ENCODE results near the gene CS. TPM values are rescaled to one million over a fixed set of nuclear protein-coding genes. Genes with fewer than 3 reads are reported as not detected.
A peak's percentile ranks its signal among the peaks of the same experiment; 100 is the strongest.
"Not testable (repeated sequence)": the region's sequence is repeated elsewhere in the genome, so short reads cannot be mapped to it uniquely, and the experiment has no call there.

CS gene
- total RNA-seq, 1 donor from 2014 or later, result 137 TPM

GRCh38 chr12:56266693-56267442 is 33.3 kb downstream of the CS start, which contains the start of gene COQ10A:
TSS of gene COQ10A (plus strand) at chr12:56266942. CDS start at chr12:56267119, 177 bp downstream.
- Histone ChIP-seq H3K9ac (ENCODE audit: low read depth in 1 of 3, low read length in 3 of 3) (peak within 1 kb of the TSS; percentile 87 to 98 (median 93)), H3K36me3 (ENCODE audit: control insufficient read depth in 3 of 3, insufficient read depth in 3 of 3, low read length in 3 of 3) (peaks cover 17 to 28% (median 22%) of the 10 kb centered on the region in 3 donors), H3K27me3 (ENCODE audit: control insufficient read depth in 3 of 3, insufficient read depth in 3 of 3, low read length in 3 of 3) (no peaks in the 10 kb centered on the region), H3K4me1 (ENCODE audit: control insufficient read depth in 3 of 3, insufficient read depth in 3 of 3, low read length in 3 of 3) (peaks cover 40 to 55% (median 42%) of the 10 kb centered on the region in 3 donors), H3K4me3 (ENCODE audit: low read length in 3 of 3) (peak within 1 kb of the TSS; percentile 88 to 98 (median 93)), H3K27ac (ENCODE audit: low read depth, low read length) (peak within 1 kb of the TSS; percentile 98), H3K9me3 (ENCODE audit: control insufficient read depth in 3 of 3, low read length in 3 of 3) (no peaks in the 10 kb centered on the region)

- Histone ChIP-seq H3K9ac (ENCODE audit: low read depth in 1 of 3, low read length in 3 of 3) (peak overlapping the region; percentile 87 to 98 (median 93)), H3K4me1 (ENCODE audit: control insufficient read depth in 3 of 3, insufficient read depth in 3 of 3, low read length in 3 of 3) (peaks cover 37 to 55% (median 41%) of the 10 kb centered on the region in 3 donors), H3K4me3 (ENCODE audit: low read length in 3 of 3) (peak overlapping the region; percentile 88 to 98 (median 93)), H3K27ac (ENCODE audit: low read depth, low read length) (peak overlapping the region; percentile 98), H3K36me3 (ENCODE audit: control insufficient read depth in 3 of 3, insufficient read depth in 3 of 3, low read length in 3 of 3) (peaks cover 17 to 24% (median 17%) of the 10 kb centered on the region in 3 donors)
- not testable (repeated sequence) for H3K27me3 ChIP-seq (ENCODE audit: control insufficient read depth in 3 of 3, insufficient read depth in 3 of 3, low read length in 3 of 3); H3K9me3 ChIP-seq (ENCODE audit: control insufficient read depth in 3 of 3, low read length in 3 of 3)
Observed at GRCh38 chr12:56266068-56266692, 34.0 kb downstream of the CS start.

DNA sequence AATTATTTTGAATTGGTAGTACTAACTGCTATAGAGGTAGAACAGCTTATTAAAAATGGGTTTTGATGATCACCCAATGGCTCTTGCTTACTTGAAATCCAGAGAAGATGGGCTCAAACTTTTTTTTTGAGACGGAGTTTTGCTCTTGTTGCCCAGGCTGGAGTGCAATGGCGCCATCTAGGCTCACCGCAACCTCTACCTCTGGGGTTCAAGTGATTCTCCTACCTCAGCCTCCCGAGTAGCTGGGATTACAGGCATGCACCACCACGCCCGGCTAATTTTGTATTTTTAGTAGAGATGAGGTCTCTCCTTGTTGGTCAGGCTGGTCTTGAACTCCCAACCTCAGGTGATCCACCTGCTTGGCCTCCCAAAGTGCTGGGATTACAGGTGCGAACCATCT is 37.2 kb downstream of the CS start:
- not testable (repeated sequence) for H3K27ac ChIP-seq (ENCODE audit: low read depth, low read length); H3K36me3 ChIP-seq (ENCODE audit: control insufficient read depth in 3 of 3, insufficient read depth in 3 of 3, low read length in 3 of 3); H3K27me3 ChIP-seq (ENCODE audit: control insufficient read depth in 3 of 3, insufficient read depth in 3 of 3, low read length in 3 of 3); H3K9ac ChIP-seq (ENCODE audit: low read depth in 1 of 3, low read length in 3 of 3); H3K9me3 ChIP-seq (ENCODE audit: control insufficient read depth in 3 of 3, low read length in 3 of 3); H3K4me3 ChIP-seq (ENCODE audit: low read length in 3 of 3)
- peaks cover 26 to 41% (median 35%) of the 10 kb centered on the region in 3 donors for H3K4me1 ChIP-seq (ENCODE audit: control insufficient read depth in 3 of 3, insufficient read depth in 3 of 3, low read length in 3 of 3)

DNA sequence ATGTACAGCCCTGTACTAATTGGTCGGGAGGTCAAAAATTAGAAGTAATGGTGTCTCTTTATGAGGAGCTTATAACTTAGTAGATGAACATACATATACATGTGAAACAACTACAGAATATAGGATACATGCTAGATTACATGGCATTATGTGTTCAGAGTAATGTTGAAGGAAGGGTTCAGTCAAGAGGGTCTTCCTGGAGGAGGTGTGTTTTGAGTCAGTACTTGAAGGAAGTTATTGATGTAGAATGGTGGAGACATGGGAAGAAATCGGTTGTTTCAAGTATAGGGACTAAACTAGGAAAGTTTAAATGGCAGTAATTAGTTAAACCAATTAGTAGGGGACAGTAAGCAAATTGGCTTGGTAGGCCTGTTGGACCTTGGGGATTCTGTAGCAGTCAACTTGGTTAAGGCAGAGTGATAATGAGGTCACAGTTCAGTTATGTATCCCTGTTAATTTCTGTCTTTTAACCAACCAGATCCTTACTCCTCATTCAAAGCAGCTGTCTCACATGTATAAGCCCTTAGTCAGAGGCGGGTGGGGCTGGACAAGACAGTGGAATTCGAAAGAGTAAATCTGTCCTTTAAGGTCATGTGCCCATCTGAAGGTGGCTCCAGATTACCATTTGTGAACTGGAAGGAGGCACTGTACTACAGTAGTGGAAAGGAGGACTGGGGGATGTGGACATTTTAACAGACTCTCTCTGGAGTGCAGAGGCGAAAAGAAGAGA is 38.5 kb downstream of the CS start:
- Histone ChIP-seq H3K27me3 (ENCODE audit: control insufficient read depth in 3 of 3, insufficient read depth in 3 of 3, low read length in 3 of 3) (no peaks in the 10 kb centered on the region), H3K9ac (ENCODE audit: low read depth in 1 of 3, low read length in 3 of 3) (peak overlapping the region in 2 of 3 donors; percentile 8 to 14), H3K4me1 (ENCODE audit: control insufficient read depth in 3 of 3, insufficient read depth in 3 of 3, low read length in 3 of 3) (peaks cover 33 to 42% (median 38%) of the 10 kb centered on the region in 3 donors), H3K36me3 (ENCODE audit: control insufficient read depth in 3 of 3, insufficient read depth in 3 of 3, low read length in 3 of 3) (peaks cover 0 to 5% (median 2%) of the 10 kb centered on the region in 3 donors), H3K27ac (ENCODE audit: low read depth, low read length) (peak overlapping the region; percentile 85), H3K9me3 (ENCODE audit: control insufficient read depth in 3 of 3, low read length in 3 of 3) (no peaks in the 10 kb centered on the region), H3K4me3 (ENCODE audit: low read length in 3 of 3) (peak overlapping the region in 1 of 3 donors; percentile 13)

DNA sequence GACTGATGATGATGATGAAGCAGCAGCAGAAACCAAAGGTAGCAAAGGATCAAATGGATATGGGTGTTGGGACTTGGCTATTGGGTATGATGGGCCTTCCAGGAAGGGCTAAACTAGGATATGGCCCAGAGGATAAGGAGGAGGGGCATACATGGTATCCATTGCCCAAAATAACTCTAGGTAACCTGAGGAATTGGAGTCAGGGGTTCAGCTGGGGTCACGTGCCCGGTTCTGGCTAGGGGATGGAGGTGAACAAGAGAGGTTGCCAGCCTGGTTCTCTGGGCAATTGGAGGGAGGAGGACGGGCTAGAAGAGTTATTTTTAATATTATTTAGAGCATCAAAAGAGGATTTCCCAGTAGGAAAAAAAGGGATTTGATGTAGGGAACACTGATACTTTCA is 39.2 kb downstream of the CS start:
- Histone ChIP-seq H3K9ac (ENCODE audit: low read depth in 1 of 3, low read length in 3 of 3) (peak overlapping the region in 1 of 3 donors; percentile 10), H3K27ac (ENCODE audit: low read depth, low read length) (peak overlapping the region; percentile 85), H3K9me3 (ENCODE audit: control insufficient read depth in 3 of 3, low read length in 3 of 3) (no peaks in the 10 kb centered on the region), H3K4me3 (ENCODE audit: low read length in 3 of 3) (peak overlapping the region in 1 of 3 donors; percentile 29), H3K27me3 (ENCODE audit: control insufficient read depth in 3 of 3, insufficient read depth in 3 of 3, low read length in 3 of 3) (no peaks in the 10 kb centered on the region), H3K36me3 (ENCODE audit: control insufficient read depth in 3 of 3, insufficient read depth in 3 of 3, low read length in 3 of 3) (peaks cover under 1 to 12% (median 8%) of the 10 kb centered on the region in 3 donors), H3K4me1 (ENCODE audit: control insufficient read depth in 3 of 3, insufficient read depth in 3 of 3, low read length in 3 of 3) (peaks cover 35 to 44% (median 41%) of the 10 kb centered on the region in 3 donors)

- H3K4me1 ChIP-seq (ENCODE audit: control insufficient read depth in 3 of 3, insufficient read depth in 3 of 3, low read length in 3 of 3), result peaks cover 40 to 49% (median 43%) of the 10 kb centered on the region in 3 donors
- H3K4me3 ChIP-seq (ENCODE audit: low read length in 3 of 3), result peak overlapping the region in 1 of 3 donors; percentile 22
- no peaks in the 10 kb centered on the region for H3K27me3 ChIP-seq (ENCODE audit: control insufficient read depth in 3 of 3, insufficient read depth in 3 of 3, low read length in 3 of 3)
- peak overlapping the region; percentile 85 for H3K27ac ChIP-seq (ENCODE audit: low read depth, low read length)
- peaks cover 6 to 17% (median 13%) of the 10 kb centered on the region in 3 donors for H3K36me3 ChIP-seq (ENCODE audit: control insufficient read depth in 3 of 3, insufficient read depth in 3 of 3, low read length in 3 of 3)
- no peak overlapping the region for H3K9ac ChIP-seq (ENCODE audit: low read depth in 1 of 3, low read length in 3 of 3)
- no peaks in the 10 kb centered on the region for H3K9me3 ChIP-seq (ENCODE audit: control insufficient read depth in 3 of 3, low read length in 3 of 3)
Observed at GRCh38 chr12:56260380-56260779, 39.8 kb downstream of the CS start.

DNA sequence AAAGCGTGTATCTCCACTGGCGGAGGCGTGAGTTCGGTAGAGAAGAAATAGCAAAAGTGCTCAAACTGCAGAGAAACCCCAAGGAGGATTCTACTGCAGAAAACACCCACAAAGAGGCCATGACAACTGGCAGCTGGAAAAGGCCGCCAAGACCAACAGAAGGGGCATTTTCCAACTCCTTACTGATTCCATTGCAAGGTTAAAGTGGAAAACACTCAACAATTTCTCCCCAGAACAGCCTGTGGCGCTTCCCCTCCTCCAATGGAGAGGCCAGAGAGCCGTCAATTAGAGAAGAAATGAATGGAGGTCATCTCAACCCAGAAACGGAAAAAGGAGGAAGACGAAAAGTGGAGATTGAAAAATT is 41.3 kb downstream of the CS start:
- H3K9ac ChIP-seq (ENCODE audit: low read depth in 1 of 3, low read length in 3 of 3), result peak overlapping the region; percentile 78 to 94 (median 88)
- H3K4me1 ChIP-seq (ENCODE audit: control insufficient read depth in 3 of 3, insufficient read depth in 3 of 3, low read length in 3 of 3), result peaks cover 40 to 49% (median 43%) of the 10 kb centered on the region in 3 donors
- no peaks in the 10 kb centered on the region for H3K27me3 ChIP-seq (ENCODE audit: control insufficient read depth in 3 of 3, insufficient read depth in 3 of 3, low read length in 3 of 3)

GRCh38 chr12:56258068-56258819 is 41.9 kb downstream of the CS start, which contains the start of gene ANKRD52:
TSS of gene ANKRD52 (minus strand) at chr12:56258384. CDS start at chr12:56258269, 115 bp downstream.
- Histone ChIP-seq H3K9me3 (ENCODE audit: control insufficient read depth in 3 of 3, low read length in 3 of 3) (no peaks in the 10 kb centered on the region), H3K27ac (ENCODE audit: low read depth, low read length) (peak within 1 kb of the TSS; percentile 89), H3K4me1 (ENCODE audit: control insufficient read depth in 3 of 3, insufficient read depth in 3 of 3, low read length in 3 of 3) (peaks cover 40 to 49% (median 43%) of the 10 kb centered on the region in 3 donors)

More for the DNA sequence above, 41.3 kb downstream of the CS start:
- peak overlapping the region; percentile 84 to 90 (median 84) for H3K4me3 ChIP-seq (ENCODE audit: low read length in 3 of 3)
- peaks cover 20 to 31% (median 26%) of the 10 kb centered on the region in 3 donors for H3K36me3 ChIP-seq (ENCODE audit: control insufficient read depth in 3 of 3, insufficient read depth in 3 of 3, low read length in 3 of 3)
- peak overlapping the region; percentile 89 for H3K27ac ChIP-seq (ENCODE audit: low read depth, low read length)
- H3K9me3 ChIP-seq (ENCODE audit: control insufficient read depth in 3 of 3, low read length in 3 of 3), result no peaks in the 10 kb centered on the region

DNA sequence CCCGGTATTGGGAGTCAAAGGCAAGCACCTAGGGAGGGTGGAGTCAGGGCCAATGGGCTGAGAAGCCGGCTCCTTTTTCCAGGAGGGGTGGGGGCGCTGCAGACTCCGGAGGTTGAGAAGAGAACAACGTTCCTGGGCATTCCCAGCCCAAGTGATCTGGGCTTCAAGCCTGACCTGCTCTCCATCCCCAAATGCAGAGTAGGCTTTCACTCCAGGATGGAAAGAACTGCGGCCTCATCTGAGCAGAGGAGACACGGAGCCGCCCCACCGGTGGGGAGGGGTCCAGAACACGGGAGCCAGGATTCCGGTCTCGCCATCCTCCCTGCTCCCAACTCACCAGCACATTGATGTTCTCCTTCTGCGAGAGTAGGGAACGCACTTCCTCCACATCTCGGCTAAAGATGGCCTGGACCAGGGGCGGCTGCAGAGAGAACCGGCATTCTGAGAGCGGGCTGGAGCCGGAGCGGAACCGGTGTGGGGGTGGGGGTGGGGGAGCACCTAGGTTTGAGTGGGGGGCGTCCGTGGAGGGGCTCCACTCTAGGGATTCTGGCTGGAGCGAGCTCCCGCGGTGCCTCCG is 42.6 kb downstream of the CS start:
- no peaks in the 10 kb centered on the region for H3K9me3 ChIP-seq (ENCODE audit: control insufficient read depth in 3 of 3, low read length in 3 of 3)
- peak overlapping the region; percentile 83 to 90 (median 84) for H3K4me3 ChIP-seq (ENCODE audit: low read length in 3 of 3)
- no peaks in the 10 kb centered on the region for H3K27me3 ChIP-seq (ENCODE audit: control insufficient read depth in 3 of 3, insufficient read depth in 3 of 3, low read length in 3 of 3)
- peak overlapping the region; percentile 77 to 94 (median 83) for H3K9ac ChIP-seq (ENCODE audit: low read depth in 1 of 3, low read length in 3 of 3)
- H3K4me1 ChIP-seq (ENCODE audit: control insufficient read depth in 3 of 3, insufficient read depth in 3 of 3, low read length in 3 of 3), result peaks cover 40 to 49% (median 43%) of the 10 kb centered on the region in 3 donors
- H3K36me3 ChIP-seq (ENCODE audit: control insufficient read depth in 3 of 3, insufficient read depth in 3 of 3, low read length in 3 of 3), result peaks cover 32 to 44% (median 38%) of the 10 kb centered on the region in 3 donors
- H3K27ac ChIP-seq (ENCODE audit: low read depth, low read length), result peak overlapping the region; percentile 89

More at GRCh38 chr12:56258068-56258819, 41.9 kb downstream of the CS start, which contains the start of gene ANKRD52:
- H3K9ac ChIP-seq (ENCODE audit: low read depth in 1 of 3, low read length in 3 of 3), result peak within 1 kb of the TSS; percentile 78 to 94 (median 88)
- H3K27me3 ChIP-seq (ENCODE audit: control insufficient read depth in 3 of 3, insufficient read depth in 3 of 3, low read length in 3 of 3), result no peaks in the 10 kb centered on the region
- peak within 1 kb of the TSS; percentile 84 to 90 (median 84) for H3K4me3 ChIP-seq (ENCODE audit: low read length in 3 of 3)
- H3K36me3 ChIP-seq (ENCODE audit: control insufficient read depth in 3 of 3, insufficient read depth in 3 of 3, low read length in 3 of 3), result peaks cover 26 to 37% (median 32%) of the 10 kb centered on the region in 3 donors

Data from skeletal muscle tissue (tissue), 4 donors.